IMR-90 (cell line): Measurements from ENCODE around the gene PPP3CA. TPM values are rescaled to one million over a fixed set of nuclear protein-coding genes. Genes with fewer than 3 reads are reported as not detected.

ENCODE experiments used
- ATAC-seq: fragments of 200-7000 bp; cut with Tn5 transposase; 2 replicates; pipeline ENCODE4 v1.9.1; 2020; ENCODE audit warnings: low read depth, mild to moderate bottlenecking, moderate library complexity
- BruUV-seq: library from RNA; stranded (reverse); fragments of 400-500 nt; replicated peaks from 2 replicates; lab custom pipeline; 2021; lab: Mats Ljungman, UMichigan
- CTCF ChIA-PET: fragments of 300-600 bp; formaldehyde crosslinking; extraction: SDS; loops from one replicate; lab custom pipeline; 2021; ENCODE audit warnings: antibody characterized with exemption; lab: Yijun Ruan, JAX
- POLR2A ChIA-PET: fragments of 300-600 bp; sonication (Branson Sonifier 250); formaldehyde crosslinking; loops from one replicate; lab custom pipeline; 2022; ENCODE audit warnings: antibody characterized with exemption; ENCODE audit not compliant: unreplicated experiment; lab: Charles Lee
- DNase-seq: peaks from one replicate; pipeline ENCODE4 v3.0.0; 2013
- H2AFZ ChIP-seq: replicated peaks from 2 replicates; pipeline ENCODE3; 2013; ENCODE audit warnings: low read length, mild to moderate bottlenecking; ENCODE audit not compliant: poor library complexity
- H2AK5ac ChIP-seq: 2 replicates; pipeline ENCODE4 v1.6.1; 2013; ENCODE audit warnings: low read depth, low read length, inconsistent platforms
- H2AK9ac ChIP-seq: replicated peaks from 2 replicates; pipeline ENCODE3; 2013; ENCODE audit warnings: mild to moderate bottlenecking, low read depth, low read length, moderate library complexity; ENCODE audit not compliant: poor library complexity
- H2BK120ac ChIP-seq: 2 replicates; pipeline ENCODE4 v1.6.1; 2013; ENCODE audit warnings: low read depth, low read length, inconsistent platforms
- H2BK15ac ChIP-seq: 3 replicates; pipeline ENCODE4 v1.6.1; 2013; ENCODE audit warnings: low read depth, low read length, inconsistent platforms
- H2BK20ac ChIP-seq: 2 replicates; pipeline ENCODE4 v1.6.1; 2013; ENCODE audit warnings: low read depth, mild to moderate bottlenecking, inconsistent platforms, low read length, moderate library complexity
- H2BK5ac ChIP-seq: 2 replicates; pipeline ENCODE4 v1.6.1; 2013; ENCODE audit warnings: mild to moderate bottlenecking, low read depth, low read length, inconsistent platforms; ENCODE audit not compliant: poor library complexity, severe bottlenecking
- H3K14ac ChIP-seq: replicated peaks from 2 replicates; pipeline ENCODE4 v1.6.1; 2013; ENCODE audit warnings: low read depth, low read length, inconsistent platforms
- H3K18ac ChIP-seq: 2 replicates; pipeline ENCODE4 v1.6.1; 2013; ENCODE audit warnings: low read depth, low read length, control low read depth
- H3K23ac ChIP-seq: 2 replicates; pipeline ENCODE4 v1.6.1; 2013; ENCODE audit warnings: low read depth, low read length, inconsistent platforms
- H3K27ac ChIP-seq: 2 replicates; pipeline ENCODE4 v1.5.1; 2013; ENCODE audit warnings: mild to moderate bottlenecking, control low read depth, low read length; ENCODE audit not compliant: insufficient read depth
- H3K27me3 ChIP-seq: 2 replicates; pipeline ENCODE4 v1.6.1; 2013; ENCODE audit warnings: low read length; ENCODE audit not compliant: control insufficient read depth, insufficient read depth
- H3K36me3 ChIP-seq: 2 replicates; pipeline ENCODE4 v1.6.1; 2013; ENCODE audit warnings: low read length, mixed read lengths; ENCODE audit not compliant: control insufficient read depth, insufficient read depth
- H3K4ac ChIP-seq: 2 replicates; pipeline ENCODE4 v1.6.1; 2013; ENCODE audit warnings: low read depth, low read length, inconsistent platforms
- H3K4me1 ChIP-seq: 2 replicates; pipeline ENCODE4 v1.6.1; 2013; ENCODE audit warnings: low read length, mixed read lengths; ENCODE audit not compliant: control insufficient read depth, insufficient read depth
- H3K4me2 ChIP-seq: 2 replicates; pipeline ENCODE4 v1.6.1; 2013; ENCODE audit warnings: low read depth, mild to moderate bottlenecking, control low read depth, low read length, moderate library complexity
- H3K4me3 ChIP-seq: 2 replicates; pipeline ENCODE4 v1.5.1; 2013; ENCODE audit warnings: low read depth, mild to moderate bottlenecking, control low read depth, low read length, moderate library complexity; ENCODE audit not compliant: insufficient read depth
- H3K56ac ChIP-seq: 2 replicates; pipeline ENCODE4 v1.6.1; 2013; ENCODE audit warnings: low read length, inconsistent platforms; ENCODE audit not compliant: insufficient read depth; ENCODE audit errors: extremely low read depth
- H3K79me1 ChIP-seq, 2 experiments: 2 replicates each; pipeline ENCODE4 v1.6.1; 2013; ENCODE audit warnings: low read length in 2 of 2, inconsistent platforms in 1 of 2, low read depth in 1 of 2
- H3K9ac ChIP-seq: 2 replicates; pipeline ENCODE4 v1.6.1; 2013; ENCODE audit warnings: low read depth, low read length, control low read depth
- H3K9me1 ChIP-seq: 2 replicates; pipeline ENCODE4 v1.6.1; 2013; ENCODE audit warnings: low read length, inconsistent platforms; ENCODE audit not compliant: insufficient read depth
- H3K9me3 ChIP-seq: 2 replicates; pipeline ENCODE4 v1.6.1; 2013; ENCODE audit warnings: low read length; ENCODE audit not compliant: control insufficient read depth, insufficient read depth
- H4K20me1 ChIP-seq: 2 replicates; pipeline ENCODE4 v1.6.1; 2013; ENCODE audit warnings: low read length, inconsistent platforms; ENCODE audit not compliant: insufficient read depth
- H4K5ac ChIP-seq: 2 replicates; pipeline ENCODE4 v1.6.1; 2013; ENCODE audit warnings: mild to moderate bottlenecking, low read depth, low read length, control low read depth
- H4K8ac ChIP-seq, 2 experiments: 2 replicates each; pipeline ENCODE4 v1.6.1; 2013; ENCODE audit warnings: low read depth in 2 of 2, low read length in 2 of 2, control low read depth in 1 of 2, inconsistent platforms in 1 of 2
- H4K91ac ChIP-seq: 2 replicates; pipeline ENCODE4 v1.6.1; 2013; ENCODE audit warnings: low read depth, low read length, inconsistent platforms; ENCODE audit not compliant: insufficient read depth
- CEBPB ChIP-seq: IDR thresholded peaks from 2 replicates; pipeline ENCODE4 v1.6.1; 2012; ENCODE audit warnings: low read depth, low read length, improper control_type of control experiment
- MAZ ChIP-seq: IDR thresholded peaks from 2 replicates; pipeline ENCODE4 v1.6.1; 2012; ENCODE audit warnings: low read depth, mild to moderate bottlenecking, low read length, improper control_type of control experiment, moderate library complexity, borderline replicate concordance
- MXI1 ChIP-seq: IDR thresholded peaks from 2 replicates; pipeline ENCODE4 v1.6.1; 2012; ENCODE audit warnings: low read depth, mild to moderate bottlenecking, low read length, moderate library complexity, borderline replicate concordance
- POLR2A ChIP-seq: IDR thresholded peaks from 2 replicates; pipeline ENCODE4 v1.6.1; 2012; ENCODE audit warnings: mild to moderate bottlenecking, low read depth, low read length
- RFX5 ChIP-seq: IDR thresholded peaks from 2 replicates; pipeline ENCODE4 v1.8.0; 2012; ENCODE audit warnings: low read depth, mild to moderate bottlenecking, low read length, moderate library complexity
- WGBS, 2 experiments: methylation state at CpG; one replicate each; pipeline versions ENCODE4 v1.1.5 to v1.1.7; 2013; ENCODE audit warnings: missing lambda C conversion rate in 2 of 2; ENCODE audit not compliant: insufficient read length in 1 of 2; ENCODE audit errors: extremely low coverage in 2 of 2; 5-methylcytosine and 5-hydroxymethylcytosine counted together
- dilution Hi-C: fragments of 300-500 bp; cut with HindIII; formaldehyde crosslinking; loops from one replicate; pipeline ENCODE4 v1.14.3; 2018; ENCODE audit warnings: low sequenced_read_pairs; ENCODE audit not compliant: unreplicated experiment
- in situ Hi-C: fragments of 300-500 bp; cut with MboI; formaldehyde crosslinking; loops from 3 replicates; pipeline ENCODE4 v1.14.3; 2019; ENCODE audit warnings: low sequenced_read_pairs, inconsistent platforms, mixed read lengths
- intact Hi-C: fragments of 100-400 bp; cut with micrococcal nuclease; formaldehyde crosslinking; loops from 2 replicates; pipeline ENCODE4 v1.10.0; 2022
- polyA plus RNA-seq, 3 experiments: library from polyadenylated mRNA; depleted of rRNA; stranded (reverse); fragments of >200 nt; gene quantifications; 2 replicates each; pipeline ENCODE4 v1.2.3, GENCODE V29; 2012; ENCODE audit warnings: low replicate concordance in 1 of 3
- total RNA-seq: library from RNA; depleted of rRNA; stranded (reverse); fragments of >200 nt; gene quantifications from 2 replicates; pipeline ENCODE4 v1.2.3, GENCODE V29; 2012
- TF ChIP-seq, protein P1 (sequence below): conservative IDR thresholded peaks from 2 replicates; pipeline ENCODE4 v1.5.1; 2012; ENCODE audit warnings: mild to moderate bottlenecking, low read depth, low read length, improper control_type of control experiment

The PPP3CA gene
- total and polyA plus RNA-seq, 2 of the 4 experiments (the other 2 are of a cell fraction), result 14.5 to 48.6 TPM

DNA sequence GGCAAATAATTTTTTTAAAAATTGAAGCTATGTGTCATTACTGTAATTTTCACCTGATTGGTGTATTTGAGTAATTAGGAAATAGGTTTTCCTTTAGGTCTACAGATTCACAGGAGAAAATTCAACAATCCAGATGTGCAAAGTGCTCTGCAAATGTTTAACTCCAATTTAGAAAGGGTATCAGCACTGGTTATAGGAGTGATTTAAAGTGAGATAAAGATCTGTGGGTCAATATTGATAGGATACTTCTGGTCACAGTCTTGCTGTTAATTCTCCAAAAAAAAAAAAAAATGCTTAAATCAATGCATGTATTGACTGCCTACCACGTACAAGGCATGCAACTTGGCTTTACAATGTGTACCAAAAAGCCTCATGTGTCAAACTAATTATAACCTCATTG, 271.3 kb downstream of the PPP3CA start:
- H2AK9ac ChIP-seq, result no peak overlapping the region
- peaks cover 3% of the 10 kb centered on the region; the same call in 1 of the 2 replicates for H3K9me1 ChIP-seq
- H4K5ac ChIP-seq, result no peak overlapping the region
- H3K14ac ChIP-seq, result no peak overlapping the region
- intact Hi-C loops, result no loop called here
- no peak overlapping the region for H2BK120ac ChIP-seq
- ATAC-seq (no peak), DNase-seq (no peak)
- in situ Hi-C loops, result no loop called here
- H3K36me3 ChIP-seq, result 0 out of 2 replicates have a peak, but pooled peaks cover 2% of the 10 kb centered on the region
- no peak overlapping the region for H3K4me2 ChIP-seq
- H2AFZ ChIP-seq, result no peak overlapping the region
- ChIA-PET CTCF (interaction anchor here (0.7 kb wide), 1 partner anchor 587 kb away, joined by 3 read pairs; no protein-coding TSS in a partner anchor), POLR2A (no interaction called here)
- no peak for TF ChIP-seq RFX5
- no peak for TF ChIP-seq CEBPB
- no peak for TF ChIP-seq MXI1
- TF ChIP-seq MAZ, result no peak
- TF ChIP-seq POLR2A, result no peak
- TF ChIP-seq, protein P1, sequence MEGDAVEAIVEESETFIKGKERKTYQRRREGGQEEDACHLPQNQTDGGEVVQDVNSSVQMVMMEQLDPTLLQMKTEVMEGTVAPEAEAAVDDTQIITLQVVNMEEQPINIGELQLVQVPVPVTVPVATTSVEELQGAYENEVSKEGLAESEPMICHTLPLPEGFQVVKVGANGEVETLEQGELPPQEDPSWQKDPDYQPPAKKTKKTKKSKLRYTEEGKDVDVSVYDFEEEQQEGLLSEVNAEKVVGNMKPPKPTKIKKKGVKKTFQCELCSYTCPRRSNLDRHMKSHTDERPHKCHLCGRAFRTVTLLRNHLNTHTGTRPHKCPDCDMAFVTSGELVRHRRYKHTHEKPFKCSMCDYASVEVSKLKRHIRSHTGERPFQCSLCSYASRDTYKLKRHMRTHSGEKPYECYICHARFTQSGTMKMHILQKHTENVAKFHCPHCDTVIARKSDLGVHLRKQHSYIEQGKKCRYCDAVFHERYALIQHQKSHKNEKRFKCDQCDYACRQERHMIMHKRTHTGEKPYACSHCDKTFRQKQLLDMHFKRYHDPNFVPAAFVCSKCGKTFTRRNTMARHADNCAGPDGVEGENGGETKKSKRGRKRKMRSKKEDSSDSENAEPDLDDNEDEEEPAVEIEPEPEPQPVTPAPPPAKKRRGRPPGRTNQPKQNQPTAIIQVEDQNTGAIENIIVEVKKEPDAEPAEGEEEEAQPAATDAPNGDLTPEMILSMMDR, result no peak
- no peak overlapping the region for H3K18ac ChIP-seq
- H3K23ac ChIP-seq, result no peak overlapping the region
- WGBS, 2 experiments, result 80% methylated on average over 1 of the region's 1 CpG; no CpG with 5 or more reads in 1 of the 2 experiments
- no peak overlapping the region for H4K8ac ChIP-seq
- no peak overlapping the region for H3K4me3 ChIP-seq
- no peak overlapping the region for H2BK5ac ChIP-seq
- no peaks in the 10 kb centered on the region for H4K20me1 ChIP-seq
- no peak overlapping the region for H2BK15ac ChIP-seq
- peaks cover 2% of the 10 kb centered on the region; the same call in 1 of the 2 replicates for H3K4me1 ChIP-seq
- no peak overlapping the region for H2AK5ac ChIP-seq
- dilution Hi-C loops, result no loop called here
- H3K9ac ChIP-seq, result no peak overlapping the region
- H3K4ac ChIP-seq, result no peak overlapping the region
- no peak overlapping the region for H3K56ac ChIP-seq
- H3K79me1 ChIP-seq, result no peaks in the 10 kb centered on the region
- H3K27me3 ChIP-seq, result no peaks in the 10 kb centered on the region
- no peak overlapping the region for H2BK20ac ChIP-seq
- H3K27ac ChIP-seq, result no peak overlapping the region
- H3K9me3 ChIP-seq, result no peaks in the 10 kb centered on the region
- BruUV-seq, result no TSS peak
- H4K91ac ChIP-seq, result no peak overlapping the region
